ENCODE results near the gene SLC25A51.

The SLC25A51 gene

GRCh38 chr9:37931592-37931991 lies 27.7 kb upstream of the SLC25A51 start:
- Histone ChIP-seq H3K27ac (ENCODE audit: extremely low read depth, low read depth, low read length) (no peak overlapping the region), H3K4me3 (ENCODE audit: low read depth, low read length) (no peak overlapping the region), H3K36me3 (ENCODE audit: control insufficient read depth in 2 of 2, insufficient read depth in 1 of 2, low read length in 2 of 2) (peaks cover 0 to 36% of the 10 kb centered on the region in 2 experiments; a peak in 1 of 3 replicates), H3K4me1 (ENCODE audit: control insufficient read depth, insufficient read depth, low read length) (no peaks in the 10 kb centered on the region), H3K9me3 (ENCODE audit: control insufficient read depth, insufficient read depth, low read depth, low read length) (no peaks in the 10 kb centered on the region)
- CTCF ChIA-PET, result no interaction called here
- POLR2A ChIA-PET, result no interaction called here
- no peak for TF ChIP-seq ZFP69B (tag by site-specific recombination; IDR thresholded peaks at IDR 0.05)
- no peak for TF ChIP-seq ZBTB11 (tag by site-specific recombination; conservative IDR thresholded peaks at IDR 0.05; ENCODE audit: low read depth)
- TF ChIP-seq ZSCAN4 (tag by site-specific recombination; IDR thresholded peaks at IDR 0.05), result no peak
- no peak for TF ChIP-seq ZNF10 (tag by site-specific recombination; IDR thresholded peaks at IDR 0.05)
- no peak for TF ChIP-seq ZNF221 (tag by site-specific recombination; IDR thresholded peaks at IDR 0.05; ENCODE audit: borderline replicate concordance)
- no peak for TF ChIP-seq BCL11B (tag by site-specific recombination; IDR thresholded peaks at IDR 0.05; ENCODE audit: low read depth)
- no peak for TF ChIP-seq ZNF157 (tag by site-specific recombination; IDR thresholded peaks at IDR 0.05)
- no peak for TF ChIP-seq KLF10 (tag by site-specific recombination; IDR thresholded peaks at IDR 0.05)

GRCh38 chr9:37929441-37929895 lies 25.5 kb upstream of the SLC25A51 start:
- no peaks in the 10 kb centered on the region for H3K4me1 ChIP-seq (ENCODE audit: control insufficient read depth, insufficient read depth, low read length)
- CTCF ChIA-PET, result no interaction called here
- POLR2A ChIA-PET, result no interaction called here
- H3K36me3 ChIP-seq (ENCODE audit: control insufficient read depth in 2 of 2, insufficient read depth in 1 of 2, low read length in 2 of 2), result peaks cover 0 to 34% of the 10 kb centered on the region in 2 experiments; a peak in 1 of 3 replicates
- H3K27ac ChIP-seq (ENCODE audit: extremely low read depth, low read depth, low read length), result no peak overlapping the region
- H3K4me3 ChIP-seq (ENCODE audit: low read depth, low read length), result no peak overlapping the region
- H3K9me3 ChIP-seq (ENCODE audit: control insufficient read depth, insufficient read depth, low read depth, low read length), result no peaks in the 10 kb centered on the region
- TF ChIP-seq ZBTB44 (tag by site-specific recombination; IDR thresholded peaks at IDR 0.05) (no peak), PRDM1 (tag by site-specific recombination; IDR thresholded peaks at IDR 0.05) (no peak), ZNF239 (tag by site-specific recombination; IDR thresholded peaks at IDR 0.05) (no peak), PRDM4 (tag by site-specific recombination; IDR thresholded peaks at IDR 0.05) (no peak), ZNF660 (tag by site-specific recombination; IDR thresholded peaks at IDR 0.05) (no peak), ZFHX2 (tag by site-specific recombination; conservative IDR thresholded peaks at IDR 0.05) (no peak), GLIS1 (tag by site-specific recombination; IDR thresholded peaks at IDR 0.05) (no peak), PBX3 (CRISPR knock-in tag; IDR thresholded peaks at IDR 0.05) (no peak), ZNF658 (tag by site-specific recombination; IDR thresholded peaks at IDR 0.05) (no peak), ZNF404 (tag by site-specific recombination; IDR thresholded peaks at IDR 0.05) (no peak), ZNF266 (tag by site-specific recombination; IDR thresholded peaks at IDR 0.05; ENCODE audit: low read depth) (no peak), ZNF639 (tag by site-specific recombination; IDR thresholded peaks at IDR 0.05) (no peak), CTCF (tag by site-specific recombination; IDR thresholded peaks at IDR 0.05) (no peak), ZNF560 (tag by site-specific recombination; IDR thresholded peaks at IDR 0.05; ENCODE audit: borderline replicate concordance) (no peak), ZNF521 (tag by site-specific recombination; IDR thresholded peaks at IDR 0.05) (no peak)
